ENCODE measurements around the gene SFXN1. TPM values are rescaled to one million over a fixed set of nuclear protein-coding genes. Genes with fewer than 3 reads are reported as not detected.

The SFXN1 gene
- polyA plus RNA-seq, 1 experiment = 126 TPM

- DNase-seq (ENCODE audit: low read depth, low spot score) = no peak
- H3K27ac ChIP-seq (ENCODE audit: low read depth, low read length) = no peak overlapping the region
- no peaks in the 10 kb centered on the region for H3K27me3 ChIP-seq (ENCODE audit: control insufficient read depth, insufficient read depth, low read length)
- ChIA-PET CTCF (no interaction called here), POLR2A (no interaction called here)
- H3K9me3 ChIP-seq (ENCODE audit: control insufficient read depth, insufficient read depth, low read length) = no peaks in the 10 kb centered on the region; the same call in 1 of the 2 replicates
- no peak overlapping the region for H3K4me3 ChIP-seq (ENCODE audit: low read depth, low read length)
- no peak for TF ChIP-seq CTCF (IDR thresholded peaks at IDR 0.05; ENCODE audit: low read depth, low read length)
These were observed 80.6 kb downstream of the SFXN1 start for GRCh38 chr5:175558801-175559480.

- CTCF ChIA-PET = no interaction called here
- POLR2A ChIA-PET = no interaction called here
These were observed 81.7 kb downstream of the SFXN1 start for GRCh38 chr5:175560011-175560410.

DNA sequence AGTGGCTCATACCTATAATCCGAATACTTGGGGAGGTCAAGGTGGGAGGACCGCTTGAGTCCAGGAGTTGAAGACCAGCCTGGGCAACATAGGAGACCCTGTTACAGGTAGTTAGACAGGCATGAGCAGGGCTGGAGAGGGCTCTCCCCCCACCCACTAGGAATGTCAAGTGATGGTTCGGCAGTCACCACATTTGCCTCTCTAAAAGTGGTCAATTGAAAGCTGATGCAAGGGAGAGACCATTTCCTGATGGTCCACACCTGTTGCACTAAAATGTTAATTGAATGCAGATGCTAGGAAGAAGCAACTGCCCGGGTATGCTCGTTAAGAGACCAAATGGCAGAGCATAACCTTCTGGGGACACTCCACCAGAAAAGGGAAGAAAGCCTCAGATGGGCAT lies 82.7 kb downstream of the SFXN1 start:
- no peaks in the 10 kb centered on the region for H3K27me3 ChIP-seq (ENCODE audit: control insufficient read depth, insufficient read depth, low read length)
- TF ChIP-seq CTCF (IDR thresholded peaks at IDR 0.05; ENCODE audit: low read depth, low read length) = no peak
- H3K9me3 ChIP-seq (ENCODE audit: control insufficient read depth, insufficient read depth, low read length) = no peaks in the 10 kb centered on the region
- ChIA-PET POLR2A (no interaction called here), CTCF (no interaction called here)
- DNase-seq (ENCODE audit: low read depth, low spot score) = no peak
- H3K27ac ChIP-seq (ENCODE audit: low read depth, low read length) = no peak overlapping the region
- no peak overlapping the region for H3K4me3 ChIP-seq (ENCODE audit: low read depth, low read length)

More at GRCh38 chr5:175560011-175560410, 81.7 kb downstream of the SFXN1 start:
- H3K27me3 ChIP-seq (ENCODE audit: control insufficient read depth, insufficient read depth, low read length) = no peaks in the 10 kb centered on the region
- no peaks in the 10 kb centered on the region for H3K9me3 ChIP-seq (ENCODE audit: control insufficient read depth, insufficient read depth, low read length)
- H3K27ac ChIP-seq (ENCODE audit: low read depth, low read length) = no peak overlapping the region
- DNase-seq (ENCODE audit: low read depth, low spot score) = no peak
- no peak for TF ChIP-seq CTCF (IDR thresholded peaks at IDR 0.05; ENCODE audit: low read depth, low read length)
- H3K4me3 ChIP-seq (ENCODE audit: low read depth, low read length) = no peak overlapping the region

GRCh38 chr5:175564716-175565115 lies 86.4 kb downstream of the SFXN1 start:
- TF ChIP-seq CTCF (IDR thresholded peaks at IDR 0.05; ENCODE audit: low read depth, low read length) = no peak
- CTCF ChIA-PET = no interaction called here
- Histone ChIP-seq H3K9me3 (ENCODE audit: control insufficient read depth, insufficient read depth, low read length) (no peaks in the 10 kb centered on the region; the same call in 1 of the 2 replicates), H3K27ac (ENCODE audit: low read depth, low read length) (no peak overlapping the region), H3K4me3 (ENCODE audit: low read depth, low read length) (no peak overlapping the region), H3K27me3 (ENCODE audit: control insufficient read depth, insufficient read depth, low read length) (no peaks in the 10 kb centered on the region)
- POLR2A ChIA-PET = no interaction called here
- DNase-seq (ENCODE audit: low read depth, low spot score) = no peak

- CTCF ChIA-PET = no interaction called here
- H3K4me3 ChIP-seq (ENCODE audit: low read depth, low read length) = no peak overlapping the region
- POLR2A ChIA-PET = no interaction called here
- H3K27ac ChIP-seq (ENCODE audit: low read depth, low read length) = no peak overlapping the region
- no peaks in the 10 kb centered on the region for H3K27me3 ChIP-seq (ENCODE audit: control insufficient read depth, insufficient read depth, low read length)
- no peak for DNase-seq (ENCODE audit: low read depth, low spot score)
- TF ChIP-seq CTCF (IDR thresholded peaks at IDR 0.05; ENCODE audit: low read depth, low read length) = no peak
- H3K9me3 ChIP-seq (ENCODE audit: control insufficient read depth, insufficient read depth, low read length) = no peaks in the 10 kb centered on the region; the same call in 1 of the 2 replicates
These were observed 88.3 kb downstream of the SFXN1 start for GRCh38 chr5:175566697-175567096.
